Measurements from ENCODE around the gene RAD52.

DNA sequence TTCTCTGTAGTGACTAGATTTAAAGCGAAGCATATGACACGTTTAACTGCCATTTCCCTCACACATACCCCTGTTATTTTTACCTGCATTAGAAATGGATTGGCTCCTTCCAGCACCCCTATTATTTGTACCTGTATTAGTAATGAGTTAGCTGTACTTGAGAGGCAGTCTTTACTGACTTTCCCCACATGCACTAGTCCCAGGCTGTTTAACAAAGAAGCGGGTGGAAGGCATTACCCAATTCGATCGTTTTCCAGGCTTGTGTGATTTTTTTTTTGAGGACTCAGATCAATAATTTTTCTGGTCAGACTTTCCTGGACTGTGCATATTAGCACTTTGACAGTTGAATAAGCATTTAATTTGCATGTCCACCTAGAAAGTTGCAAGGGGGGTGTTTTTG is 46.4 kb downstream of the RAD52 start:
- TF ChIP-seq, protein P1, sequence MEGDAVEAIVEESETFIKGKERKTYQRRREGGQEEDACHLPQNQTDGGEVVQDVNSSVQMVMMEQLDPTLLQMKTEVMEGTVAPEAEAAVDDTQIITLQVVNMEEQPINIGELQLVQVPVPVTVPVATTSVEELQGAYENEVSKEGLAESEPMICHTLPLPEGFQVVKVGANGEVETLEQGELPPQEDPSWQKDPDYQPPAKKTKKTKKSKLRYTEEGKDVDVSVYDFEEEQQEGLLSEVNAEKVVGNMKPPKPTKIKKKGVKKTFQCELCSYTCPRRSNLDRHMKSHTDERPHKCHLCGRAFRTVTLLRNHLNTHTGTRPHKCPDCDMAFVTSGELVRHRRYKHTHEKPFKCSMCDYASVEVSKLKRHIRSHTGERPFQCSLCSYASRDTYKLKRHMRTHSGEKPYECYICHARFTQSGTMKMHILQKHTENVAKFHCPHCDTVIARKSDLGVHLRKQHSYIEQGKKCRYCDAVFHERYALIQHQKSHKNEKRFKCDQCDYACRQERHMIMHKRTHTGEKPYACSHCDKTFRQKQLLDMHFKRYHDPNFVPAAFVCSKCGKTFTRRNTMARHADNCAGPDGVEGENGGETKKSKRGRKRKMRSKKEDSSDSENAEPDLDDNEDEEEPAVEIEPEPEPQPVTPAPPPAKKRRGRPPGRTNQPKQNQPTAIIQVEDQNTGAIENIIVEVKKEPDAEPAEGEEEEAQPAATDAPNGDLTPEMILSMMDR (IDR thresholded peaks at IDR 0.05): no peak
- no peak for TF ChIP-seq POLR2A (IDR thresholded peaks at IDR 0.05)
